SIG-M5 (cell line): Measurements from ENCODE around the gene GPR160.
A peak's percentile ranks its signal among the peaks of the same experiment; 100 is the strongest.

Experiments
- DNase-seq: peaks from one replicate; lab custom pipeline; 2025; lab: John Stamatoyannopoulos, UW

Gene GPR160

GRCh38 chr3:170027233-170028102 is 10.3 kb upstream of the GPR160 start:
- no peak for DNase-seq

- DNase-seq, result no peak
Measured at GRCh38 chr3:170033489-170033888, 4.3 kb upstream of the GPR160 start.

GRCh38 chr3:170038434-170039110 is 777 bp downstream of the GPR160 start:
- DNase-seq, result peak; percentile 54

- DNase-seq, result no peak
Measured at GRCh38 chr3:170040418-170040817, 2.6 kb downstream of the GPR160 start.

- DNase-seq, result no peak
Measured at GRCh38 chr3:170043506-170043905, 5.7 kb downstream of the GPR160 start.

- no peak for DNase-seq
Measured at GRCh38 chr3:170044271-170044670, 6.5 kb downstream of the GPR160 start.

GRCh38 chr3:170044795-170045244 is 7.0 kb downstream of the GPR160 start:
- DNase-seq, result peak; percentile 80

- no peak for DNase-seq
Measured at GRCh38 chr3:170046269-170047132, 8.7 kb downstream of the GPR160 start.

- no peak for DNase-seq
Measured at GRCh38 chr3:170047133-170047404, 9.3 kb downstream of the GPR160 start.

- no peak for DNase-seq
Measured at GRCh38 chr3:170049146-170050000, 11.6 kb downstream of the GPR160 start.

- no peak for DNase-seq
Measured at GRCh38 chr3:170050753-170051152, 13.0 kb downstream of the GPR160 start.

- no peak for DNase-seq
Measured at GRCh38 chr3:170052398-170052797, 14.6 kb downstream of the GPR160 start.

GRCh38 chr3:170054204-170054603 is 16.4 kb downstream of the GPR160 start:
- DNase-seq, result no peak

GRCh38 chr3:170055209-170055608 is 17.4 kb downstream of the GPR160 start:
- no peak for DNase-seq

- DNase-seq, result no peak
Measured at GRCh38 chr3:170056710-170057454, 19.1 kb downstream of the GPR160 start.

GRCh38 chr3:170057550-170057949 is 19.8 kb downstream of the GPR160 start:
- DNase-seq, result no peak

GRCh38 chr3:170058127-170058526 is 20.3 kb downstream of the GPR160 start:
- DNase-seq, result no peak

- DNase-seq, result no peak
Measured at GRCh38 chr3:170059447-170059846, 21.7 kb downstream of the GPR160 start.

GRCh38 chr3:170062068-170062467 is 24.3 kb downstream of the GPR160 start:
- DNase-seq, result no peak

GRCh38 chr3:170062769-170063168 is 25.0 kb downstream of the GPR160 start:
- DNase-seq, result no peak

GRCh38 chr3:170063691-170064090 is 25.9 kb downstream of the GPR160 start:
- no peak for DNase-seq
